Measurements from ENCODE around the gene OPN1MW3. TPM values are rescaled to one million over a fixed set of nuclear protein-coding genes. Genes with fewer than 3 reads are reported as not detected.
"Not testable (repeated sequence)": the region's sequence is repeated elsewhere in the genome, so short reads cannot be mapped to it uniquely, and the experiment has no call there.

OPN1MW3 gene
- polyA plus RNA-seq, 12 donors: not detected

- DNase-seq: no peak
Observed at GRCh38 chrX:154295664-154296310, 38.4 kb downstream of the OPN1MW3 start, which contains the start of gene TKTL1. TKTL1 (plus strand) TSS chrX:154295795; CDS start chrX:154295860, 65 bp downstream.

- no peak for DNase-seq
Observed at GRCh38 chrX:154296731-154297130, 39.3 kb downstream of the OPN1MW3 start.

- DNase-seq: no peak
Observed at GRCh38 chrX:154298312-154298711, 40.9 kb downstream of the OPN1MW3 start.

GRCh38 chrX:154300816-154301215, 43.4 kb downstream of the OPN1MW3 start:
- DNase-seq: no peak

- not testable (repeated sequence) for DNase-seq
Observed at GRCh38 chrX:154302998-154303397, 45.6 kb downstream of the OPN1MW3 start.

GRCh38 chrX:154303476-154303875, 46.1 kb downstream of the OPN1MW3 start:
- DNase-seq: no peak

- no peak for DNase-seq
Observed at GRCh38 chrX:154304846-154305245, 47.5 kb downstream of the OPN1MW3 start.

GRCh38 chrX:154305541-154306205, 48.3 kb downstream of the OPN1MW3 start:
- no peak for DNase-seq

- DNase-seq: no peak
Observed at GRCh38 chrX:154307202-154307601, 49.8 kb downstream of the OPN1MW3 start.

- DNase-seq: peak; percentile 25
Observed at GRCh38 chrX:154308108-154308946, 50.9 kb downstream of the OPN1MW3 start.

GRCh38 chrX:154309041-154309775, 51.8 kb downstream of the OPN1MW3 start:
- DNase-seq: no peak

GRCh38 chrX:154310616-154311536, 53.5 kb downstream of the OPN1MW3 start:
- DNase-seq: no peak

GRCh38 chrX:154312116-154312515, 54.7 kb downstream of the OPN1MW3 start:
- DNase-seq: no peak

- DNase-seq: no peak
Observed at GRCh38 chrX:154313147-154313546, 55.8 kb downstream of the OPN1MW3 start.

GRCh38 chrX:154315416-154315815, 58.0 kb downstream of the OPN1MW3 start:
- no peak for DNase-seq

GRCh38 chrX:154317391-154317995, 60.1 kb downstream of the OPN1MW3 start:
- no peak for DNase-seq

GRCh38 chrX:154320406-154320805, 63.0 kb downstream of the OPN1MW3 start:
- DNase-seq: no peak
